WTC11 (cell line): ENCODE results near the gene ZFR2. TPM values are rescaled to one million over a fixed set of nuclear protein-coding genes. Genes with fewer than 3 reads are reported as not detected.

Experiments used
- ATAC-seq: fragments of 200-7000 bp; cut with Tn5 transposase; 2 replicates; pipeline ENCODE4 v1.10.0; 2021; ENCODE audit warnings: mild to moderate bottlenecking, moderate library complexity
- CTCF ChIA-PET: fragments of 300-600 bp; sonication (Branson Sonifier 250); formaldehyde crosslinking; loops from one replicate; lab custom pipeline; 2021; ENCODE audit warnings: antibody characterized with exemption; lab: Charles Lee
- POLR2A ChIA-PET: fragments of 350-600 bp; sonication (Branson Sonifier 250); formaldehyde crosslinking; loops from one replicate; lab custom pipeline; 2021; ENCODE audit warnings: antibody characterized with exemption; lab: Charles Lee
- DNase-seq: peaks from one replicate; pipeline ENCODE4 v3.0.0; 2021; ENCODE audit warnings: low spot score
- H3K27ac Mint-ChIP-seq: 2 replicates; pipeline ENCODE4 v1.8.0; 2021; ENCODE audit warnings: mixed read lengths
- H3K27me3 Mint-ChIP-seq: 2 replicates; pipeline ENCODE4 v1.8.0; 2021; ENCODE audit warnings: low read depth, mild to moderate bottlenecking, moderate library complexity, mixed read lengths
- H3K36me3 Mint-ChIP-seq: 2 replicates; pipeline ENCODE4 v1.8.0; 2021; ENCODE audit warnings: mixed read lengths
- H3K4me1 Mint-ChIP-seq: 2 replicates; pipeline ENCODE4 v1.8.0; 2022; ENCODE audit warnings: mixed read lengths
- H3K4me3 Mint-ChIP-seq: 2 replicates; pipeline ENCODE4 v1.8.0; 2021; ENCODE audit warnings: mild to moderate bottlenecking, moderate library complexity, mixed read lengths
- H3K9me3 Mint-ChIP-seq: 2 replicates; pipeline ENCODE4 v1.8.0; 2021; ENCODE audit warnings: mixed read lengths
- ATF1 ChIP-seq: sonication (generic); formaldehyde crosslinking; IDR thresholded peaks from 2 replicates; pipeline ENCODE4 v1.8.1; 2023; ENCODE audit warnings: mild to moderate bottlenecking, moderate library complexity, missing genetic modification reagents
- CREM ChIP-seq: sonication (generic); formaldehyde crosslinking; IDR thresholded peaks from 2 replicates; pipeline ENCODE4 v1.8.1; 2022; ENCODE audit warnings: mild to moderate bottlenecking, missing genetic modification reagents, moderate library complexity
- ETV6 ChIP-seq: sonication (generic); formaldehyde crosslinking; IDR thresholded peaks from 2 replicates; pipeline ENCODE4 v1.8.1; 2022; ENCODE audit warnings: mild to moderate bottlenecking, missing genetic modification reagents
- FOXK1 ChIP-seq: sonication (generic); formaldehyde crosslinking; IDR thresholded peaks from 2 replicates; pipeline ENCODE4 v1.8.0; 2022; ENCODE audit warnings: mild to moderate bottlenecking, moderate library complexity, missing genetic modification reagents
- GABPB1 ChIP-seq: sonication (generic); formaldehyde crosslinking; IDR thresholded peaks from 2 replicates; pipeline ENCODE4 v1.8.1; 2023; ENCODE audit warnings: mild to moderate bottlenecking, missing genetic modification reagents
- HMGA2 ChIP-seq: fragments of 250-450 bp; sonication (Bioruptor Pico); IDR thresholded peaks from 2 replicates; pipeline ENCODE4 v1.4.0; 2021; ENCODE audit warnings: mild to moderate bottlenecking, moderate library complexity
- IRF2 ChIP-seq: sonication (generic); formaldehyde crosslinking; IDR thresholded peaks from 2 replicates; pipeline ENCODE4 v1.8.0; 2022; ENCODE audit warnings: low read depth, missing genetic modification reagents, borderline replicate concordance
- JUN ChIP-seq: sonication (generic); formaldehyde crosslinking; IDR thresholded peaks from 2 replicates; pipeline ENCODE4 v1.8.0; 2023; ENCODE audit warnings: mild to moderate bottlenecking, missing genetic modification reagents
- KAT7 ChIP-seq: sonication (generic); formaldehyde crosslinking; IDR thresholded peaks from 2 replicates; pipeline ENCODE4 v1.8.1; 2023; ENCODE audit warnings: missing genetic modification reagents, mild to moderate bottlenecking, borderline replicate concordance
- PRRX2 ChIP-seq: fragments of 250-450 bp; sonication (Bioruptor Pico); IDR thresholded peaks from 2 replicates; pipeline ENCODE4 v1.8.0; 2021; ENCODE audit warnings: mild to moderate bottlenecking
- TCF7 ChIP-seq: sonication (generic); formaldehyde crosslinking; IDR thresholded peaks from 2 replicates; pipeline ENCODE4 v1.8.0; 2022; ENCODE audit warnings: mild to moderate bottlenecking, low read depth, missing genetic modification reagents, moderate library complexity
- ZNF263 ChIP-seq: sonication (generic); formaldehyde crosslinking; IDR thresholded peaks from 2 replicates; pipeline ENCODE4 v1.8.1; 2022; ENCODE audit warnings: low read depth, mild to moderate bottlenecking, moderate library complexity, missing genetic modification reagents
- ZNF416 ChIP-seq: fragments of 250-450 bp; sonication (Bioruptor Pico); IDR thresholded peaks from 2 replicates; pipeline ENCODE4 v1.9.0; 2021; ENCODE audit warnings: mild to moderate bottlenecking, inconsistent platforms
- total RNA-seq: library from RNA; stranded (reverse); gene quantifications from 3 replicates; pipeline ENCODE4 v1.2.3, GENCODE V29; 2021
- TF ChIP-seq, protein P1 (sequence below): sonication (generic); formaldehyde crosslinking; IDR thresholded peaks from 2 replicates; pipeline ENCODE4 v1.8.0; 2022; ENCODE audit warnings: mild to moderate bottlenecking, missing genetic modification reagents
- TF ChIP-seq, protein P2 (sequence below): sonication (generic); formaldehyde crosslinking; IDR thresholded peaks from 2 replicates; pipeline ENCODE4 v1.8.1; 2023; ENCODE audit warnings: mild to moderate bottlenecking, missing genetic modification reagents, borderline replicate concordance
- TF ChIP-seq, protein P3 (sequence below): sonication (generic); formaldehyde crosslinking; IDR thresholded peaks from 2 replicates; pipeline ENCODE4 v1.8.1; 2022; ENCODE audit warnings: mild to moderate bottlenecking, moderate library complexity, missing genetic modification reagents
- TF ChIP-seq, protein P4 (sequence below): sonication (generic); formaldehyde crosslinking; IDR thresholded peaks from 2 replicates; pipeline ENCODE4 v1.8.1; 2023; ENCODE audit warnings: mild to moderate bottlenecking, missing genetic modification reagents
- TF ChIP-seq, protein P5 (sequence below): sonication (generic); formaldehyde crosslinking; conservative IDR thresholded peaks from 2 replicates; pipeline ENCODE4 v1.8.1; 2023; ENCODE audit warnings: mild to moderate bottlenecking, low read depth, missing genetic modification reagents, moderate library complexity
- TF ChIP-seq, protein P6 (sequence below): sonication (generic); formaldehyde crosslinking; IDR thresholded peaks from 2 replicates; pipeline ENCODE4 v1.8.0; 2022; ENCODE audit warnings: mild to moderate bottlenecking, missing genetic modification reagents
- TF ChIP-seq, protein P7 (sequence below): fragments of 250-450 bp; sonication (Bioruptor Pico); conservative IDR thresholded peaks from 2 replicates; pipeline ENCODE4 v1.9.0; 2021; ENCODE audit warnings: mild to moderate bottlenecking
- TF ChIP-seq, protein P8 (sequence below): fragments of 200-600 bp; IDR thresholded peaks from 2 replicates; pipeline ENCODE4 v1.8.0; 2022; ENCODE audit warnings: antibody characterized with exemption

ZFR2 gene
- total RNA-seq, 1 experiment from 2014 or later = 17.5 TPM

DNA sequence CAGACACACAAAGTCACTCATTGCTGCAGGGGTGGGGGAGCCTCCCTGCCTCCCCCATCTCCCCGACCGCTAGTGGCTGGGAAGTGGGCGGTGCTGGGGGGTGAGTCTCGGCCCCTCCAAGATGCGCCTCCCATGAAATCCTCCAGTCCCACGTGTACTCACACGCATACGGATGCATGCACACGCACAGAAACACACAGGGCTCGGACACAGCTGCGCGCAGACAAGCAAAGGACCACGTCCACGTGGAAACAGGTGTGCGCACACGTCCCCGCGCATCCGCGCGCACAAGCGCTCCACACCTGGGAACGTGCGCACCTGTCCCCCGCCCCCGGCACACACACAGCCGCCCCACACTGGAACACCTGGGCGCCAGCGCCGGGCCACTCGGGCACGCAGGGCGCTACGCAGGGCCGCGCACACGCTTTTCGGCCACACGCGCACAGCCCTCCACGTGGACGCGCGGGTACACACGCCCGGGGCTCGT is 83.3 kb downstream of the ZFR2 start:
- CTCF ChIA-PET = interaction anchor here (0.7 to 2.7 kb wide), 7 partner anchors 10 to 202 kb away, joined by 3 to 13 read pairs (median 5); partner anchors contain the start of genes ATCAY and MRPL54
- POLR2A ChIA-PET = interaction anchor here (0.5 kb wide), 1 partner anchor 205 kb away, joined by 3 read pairs; no protein-coding TSS in a partner anchor
- H3K36me3 Mint-ChIP-seq = peaks cover 21% of the 10 kb centered on the region
- peaks cover 7% of the 10 kb centered on the region for H3K4me1 Mint-ChIP-seq
- no peak overlapping the region for H3K27ac Mint-ChIP-seq
- H3K9me3 Mint-ChIP-seq = peaks cover 18% of the 10 kb centered on the region
- H3K4me3 Mint-ChIP-seq = peak overlapping the region; percentile 75
- peaks cover 21% of the 10 kb centered on the region for H3K27me3 Mint-ChIP-seq
- DNase-seq (no peak), ATAC-seq (no peak)
- TF ChIP-seq GABPB1 (no peak), IRF2 (CRISPR knock-in tag) (no peak), ETV6 (CRISPR knock-in tag) (no peak), FOXK1 (CRISPR knock-in tag) (no peak), PRRX2 (CRISPR knock-in tag) (no peak), ZNF263 (CRISPR knock-in tag) (no peak), JUN (CRISPR knock-in tag) (no peak), HMGA2 (CRISPR knock-in tag) (no peak), TCF7 (CRISPR knock-in tag) (no peak), ZNF416 (CRISPR knock-in tag) (no peak), CREM (CRISPR knock-in tag) (no peak), KAT7 (CRISPR knock-in tag) (0 out of 2 replicates have a peak, but pooled peaks have one; percentile 19), ATF1 (no peak)
- TF ChIP-seq, protein P1, sequence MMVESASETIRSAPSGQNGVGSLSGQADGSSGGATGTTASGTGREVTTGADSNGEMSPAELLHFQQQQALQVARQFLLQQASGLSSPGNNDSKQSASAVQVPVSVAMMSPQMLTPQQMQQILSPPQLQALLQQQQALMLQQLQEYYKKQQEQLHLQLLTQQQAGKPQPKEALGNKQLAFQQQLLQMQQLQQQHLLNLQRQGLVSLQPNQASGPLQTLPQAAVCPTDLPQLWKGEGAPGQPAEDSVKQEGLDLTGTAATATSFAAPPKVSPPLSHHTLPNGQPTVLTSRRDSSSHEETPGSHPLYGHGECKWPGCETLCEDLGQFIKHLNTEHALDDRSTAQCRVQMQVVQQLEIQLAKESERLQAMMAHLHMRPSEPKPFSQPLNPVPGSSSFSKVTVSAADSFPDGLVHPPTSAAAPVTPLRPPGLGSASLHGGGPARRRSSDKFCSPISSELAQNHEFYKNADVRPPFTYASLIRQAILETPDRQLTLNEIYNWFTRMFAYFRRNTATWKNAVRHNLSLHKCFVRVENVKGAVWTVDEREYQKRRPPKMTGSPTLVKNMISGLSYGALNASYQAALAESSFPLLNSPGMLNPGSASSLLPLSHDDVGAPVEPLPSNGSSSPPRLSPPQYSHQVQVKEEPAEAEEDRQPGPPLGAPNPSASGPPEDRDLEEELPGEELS (CRISPR knock-in tag) = no peak
- TF ChIP-seq, protein P2, sequence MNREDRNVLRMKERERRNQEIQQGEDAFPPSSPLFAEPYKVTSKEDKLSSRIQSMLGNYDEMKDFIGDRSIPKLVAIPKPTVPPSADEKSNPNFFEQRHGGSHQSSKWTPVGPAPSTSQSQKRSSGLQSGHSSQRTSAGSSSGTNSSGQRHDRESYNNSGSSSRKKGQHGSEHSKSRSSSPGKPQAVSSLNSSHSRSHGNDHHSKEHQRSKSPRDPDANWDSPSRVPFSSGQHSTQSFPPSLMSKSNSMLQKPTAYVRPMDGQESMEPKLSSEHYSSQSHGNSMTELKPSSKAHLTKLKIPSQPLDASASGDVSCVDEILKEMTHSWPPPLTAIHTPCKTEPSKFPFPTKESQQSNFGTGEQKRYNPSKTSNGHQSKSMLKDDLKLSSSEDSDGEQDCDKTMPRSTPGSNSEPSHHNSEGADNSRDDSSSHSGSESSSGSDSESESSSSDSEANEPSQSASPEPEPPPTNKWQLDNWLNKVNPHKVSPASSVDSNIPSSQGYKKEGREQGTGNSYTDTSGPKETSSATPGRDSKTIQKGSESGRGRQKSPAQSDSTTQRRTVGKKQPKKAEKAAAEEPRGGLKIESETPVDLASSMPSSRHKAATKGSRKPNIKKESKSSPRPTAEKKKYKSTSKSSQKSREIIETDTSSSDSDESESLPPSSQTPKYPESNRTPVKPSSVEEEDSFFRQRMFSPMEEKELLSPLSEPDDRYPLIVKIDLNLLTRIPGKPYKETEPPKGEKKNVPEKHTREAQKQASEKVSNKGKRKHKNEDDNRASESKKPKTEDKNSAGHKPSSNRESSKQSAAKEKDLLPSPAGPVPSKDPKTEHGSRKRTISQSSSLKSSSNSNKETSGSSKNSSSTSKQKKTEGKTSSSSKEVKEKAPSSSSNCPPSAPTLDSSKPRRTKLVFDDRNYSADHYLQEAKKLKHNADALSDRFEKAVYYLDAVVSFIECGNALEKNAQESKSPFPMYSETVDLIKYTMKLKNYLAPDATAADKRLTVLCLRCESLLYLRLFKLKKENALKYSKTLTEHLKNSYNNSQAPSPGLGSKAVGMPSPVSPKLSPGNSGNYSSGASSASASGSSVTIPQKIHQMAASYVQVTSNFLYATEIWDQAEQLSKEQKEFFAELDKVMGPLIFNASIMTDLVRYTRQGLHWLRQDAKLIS (CRISPR knock-in tag) = no peak
- TF ChIP-seq, protein P3, sequence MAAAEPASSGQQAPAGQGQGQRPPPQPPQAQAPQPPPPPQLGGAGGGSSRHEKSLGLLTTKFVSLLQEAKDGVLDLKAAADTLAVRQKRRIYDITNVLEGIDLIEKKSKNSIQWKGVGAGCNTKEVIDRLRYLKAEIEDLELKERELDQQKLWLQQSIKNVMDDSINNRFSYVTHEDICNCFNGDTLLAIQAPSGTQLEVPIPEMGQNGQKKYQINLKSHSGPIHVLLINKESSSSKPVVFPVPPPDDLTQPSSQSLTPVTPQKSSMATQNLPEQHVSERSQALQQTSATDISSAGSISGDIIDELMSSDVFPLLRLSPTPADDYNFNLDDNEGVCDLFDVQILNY (CRISPR knock-in tag) = no peak
- TF ChIP-seq, protein P4, sequence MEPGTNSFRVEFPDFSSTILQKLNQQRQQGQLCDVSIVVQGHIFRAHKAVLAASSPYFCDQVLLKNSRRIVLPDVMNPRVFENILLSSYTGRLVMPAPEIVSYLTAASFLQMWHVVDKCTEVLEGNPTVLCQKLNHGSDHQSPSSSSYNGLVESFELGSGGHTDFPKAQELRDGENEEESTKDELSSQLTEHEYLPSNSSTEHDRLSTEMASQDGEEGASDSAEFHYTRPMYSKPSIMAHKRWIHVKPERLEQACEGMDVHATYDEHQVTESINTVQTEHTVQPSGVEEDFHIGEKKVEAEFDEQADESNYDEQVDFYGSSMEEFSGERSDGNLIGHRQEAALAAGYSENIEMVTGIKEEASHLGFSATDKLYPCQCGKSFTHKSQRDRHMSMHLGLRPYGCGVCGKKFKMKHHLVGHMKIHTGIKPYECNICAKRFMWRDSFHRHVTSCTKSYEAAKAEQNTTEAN (CRISPR knock-in tag) = no peak
- TF ChIP-seq, protein P5, sequence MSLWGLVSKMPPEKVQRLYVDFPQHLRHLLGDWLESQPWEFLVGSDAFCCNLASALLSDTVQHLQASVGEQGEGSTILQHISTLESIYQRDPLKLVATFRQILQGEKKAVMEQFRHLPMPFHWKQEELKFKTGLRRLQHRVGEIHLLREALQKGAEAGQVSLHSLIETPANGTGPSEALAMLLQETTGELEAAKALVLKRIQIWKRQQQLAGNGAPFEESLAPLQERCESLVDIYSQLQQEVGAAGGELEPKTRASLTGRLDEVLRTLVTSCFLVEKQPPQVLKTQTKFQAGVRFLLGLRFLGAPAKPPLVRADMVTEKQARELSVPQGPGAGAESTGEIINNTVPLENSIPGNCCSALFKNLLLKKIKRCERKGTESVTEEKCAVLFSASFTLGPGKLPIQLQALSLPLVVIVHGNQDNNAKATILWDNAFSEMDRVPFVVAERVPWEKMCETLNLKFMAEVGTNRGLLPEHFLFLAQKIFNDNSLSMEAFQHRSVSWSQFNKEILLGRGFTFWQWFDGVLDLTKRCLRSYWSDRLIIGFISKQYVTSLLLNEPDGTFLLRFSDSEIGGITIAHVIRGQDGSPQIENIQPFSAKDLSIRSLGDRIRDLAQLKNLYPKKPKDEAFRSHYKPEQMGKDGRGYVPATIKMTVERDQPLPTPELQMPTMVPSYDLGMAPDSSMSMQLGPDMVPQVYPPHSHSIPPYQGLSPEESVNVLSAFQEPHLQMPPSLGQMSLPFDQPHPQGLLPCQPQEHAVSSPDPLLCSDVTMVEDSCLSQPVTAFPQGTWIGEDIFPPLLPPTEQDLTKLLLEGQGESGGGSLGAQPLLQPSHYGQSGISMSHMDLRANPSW (CRISPR knock-in tag) = no peak
- TF ChIP-seq, protein P6, sequence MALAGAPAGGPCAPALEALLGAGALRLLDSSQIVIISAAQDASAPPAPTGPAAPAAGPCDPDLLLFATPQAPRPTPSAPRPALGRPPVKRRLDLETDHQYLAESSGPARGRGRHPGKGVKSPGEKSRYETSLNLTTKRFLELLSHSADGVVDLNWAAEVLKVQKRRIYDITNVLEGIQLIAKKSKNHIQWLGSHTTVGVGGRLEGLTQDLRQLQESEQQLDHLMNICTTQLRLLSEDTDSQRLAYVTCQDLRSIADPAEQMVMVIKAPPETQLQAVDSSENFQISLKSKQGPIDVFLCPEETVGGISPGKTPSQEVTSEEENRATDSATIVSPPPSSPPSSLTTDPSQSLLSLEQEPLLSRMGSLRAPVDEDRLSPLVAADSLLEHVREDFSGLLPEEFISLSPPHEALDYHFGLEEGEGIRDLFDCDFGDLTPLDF = 0 out of 2 replicates have a peak, but pooled peaks have one; percentile 26
- TF ChIP-seq, protein P7, sequence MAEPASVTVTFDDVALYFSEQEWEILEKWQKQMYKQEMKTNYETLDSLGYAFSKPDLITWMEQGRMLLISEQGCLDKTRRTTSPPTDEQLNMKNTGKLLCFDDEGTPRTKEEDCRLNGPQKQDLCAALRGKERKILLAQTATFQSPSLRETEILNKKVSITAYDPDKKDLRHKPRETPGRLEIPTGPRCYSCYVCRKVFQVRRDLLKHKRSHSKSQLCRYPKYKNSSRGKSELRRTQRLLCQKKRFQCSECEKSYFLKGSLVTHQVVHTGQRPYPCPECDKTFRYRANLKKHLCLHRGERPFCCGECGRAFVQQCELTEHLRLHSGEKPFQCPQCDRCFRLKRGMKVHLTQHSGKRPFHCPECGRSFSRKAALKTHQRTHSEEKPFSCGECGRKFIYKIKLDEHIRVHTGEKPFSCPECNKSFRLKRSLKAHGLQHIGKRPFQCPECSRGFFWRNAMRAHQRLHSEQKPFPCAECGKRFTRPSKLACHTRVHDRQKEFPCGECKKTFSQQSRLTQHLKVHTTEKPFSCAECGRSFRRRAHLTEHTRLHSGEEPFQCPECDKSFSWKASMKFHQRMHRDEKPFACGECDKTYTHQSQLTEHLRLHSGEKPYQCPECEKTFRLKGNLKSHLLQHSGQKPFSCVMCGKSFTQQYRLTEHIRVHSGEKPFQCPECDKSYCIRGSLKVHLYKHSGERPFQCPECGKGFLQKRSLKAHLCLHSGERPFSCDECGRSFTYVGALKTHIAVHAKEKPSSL (CRISPR knock-in tag) = no peak
- TF ChIP-seq, protein P8, sequence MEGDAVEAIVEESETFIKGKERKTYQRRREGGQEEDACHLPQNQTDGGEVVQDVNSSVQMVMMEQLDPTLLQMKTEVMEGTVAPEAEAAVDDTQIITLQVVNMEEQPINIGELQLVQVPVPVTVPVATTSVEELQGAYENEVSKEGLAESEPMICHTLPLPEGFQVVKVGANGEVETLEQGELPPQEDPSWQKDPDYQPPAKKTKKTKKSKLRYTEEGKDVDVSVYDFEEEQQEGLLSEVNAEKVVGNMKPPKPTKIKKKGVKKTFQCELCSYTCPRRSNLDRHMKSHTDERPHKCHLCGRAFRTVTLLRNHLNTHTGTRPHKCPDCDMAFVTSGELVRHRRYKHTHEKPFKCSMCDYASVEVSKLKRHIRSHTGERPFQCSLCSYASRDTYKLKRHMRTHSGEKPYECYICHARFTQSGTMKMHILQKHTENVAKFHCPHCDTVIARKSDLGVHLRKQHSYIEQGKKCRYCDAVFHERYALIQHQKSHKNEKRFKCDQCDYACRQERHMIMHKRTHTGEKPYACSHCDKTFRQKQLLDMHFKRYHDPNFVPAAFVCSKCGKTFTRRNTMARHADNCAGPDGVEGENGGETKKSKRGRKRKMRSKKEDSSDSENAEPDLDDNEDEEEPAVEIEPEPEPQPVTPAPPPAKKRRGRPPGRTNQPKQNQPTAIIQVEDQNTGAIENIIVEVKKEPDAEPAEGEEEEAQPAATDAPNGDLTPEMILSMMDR = no peak
